ENCODE data around the gene HCN4. TPM values are rescaled to one million over a fixed set of nuclear protein-coding genes. Genes with fewer than 3 reads are reported as not detected.

HCN4 gene
- total RNA-seq, 2 donors from 2014 or later, result not detected

GRCh38 chr15:73322665-73323373 is 45.9 kb downstream of the HCN4 start:
- Histone ChIP-seq H3K4me3 (no peak overlapping the region), H3K27me3 (replicated peaks; ENCODE audit: insufficient read depth) (no peaks in the 10 kb centered on the region), H3K9me3 (no peaks in the 10 kb centered on the region), H3K4me1 (ENCODE audit: control insufficient read depth in 1 of 2, low read depth in 2 of 2) (no peaks in the 10 kb centered on the region), H3K36me3 (no peaks in the 10 kb centered on the region), H3K27ac (no peak overlapping the region)
- no peak for TF ChIP-seq CTCF (IDR thresholded peaks at IDR 0.05)
- no peak for DNase-seq (ENCODE audit: low spot score)
- ATAC-seq (ENCODE audit: insufficient number of reproducible peaks, low FRiP score, low read depth), result no peak

- no peak for ATAC-seq (ENCODE audit: insufficient number of reproducible peaks, low FRiP score, low read depth)
- Histone ChIP-seq H3K27me3 (replicated peaks; ENCODE audit: insufficient read depth) (no peaks in the 10 kb centered on the region), H3K36me3 (no peaks in the 10 kb centered on the region), H3K4me1 (ENCODE audit: control insufficient read depth in 1 of 2, low read depth in 2 of 2) (no peaks in the 10 kb centered on the region), H3K27ac (no peak overlapping the region), H3K4me3 (no peak overlapping the region), H3K9me3 (no peaks in the 10 kb centered on the region)
- DNase-seq (ENCODE audit: low spot score), result no peak
- no peak for TF ChIP-seq CTCF (IDR thresholded peaks at IDR 0.05)
Measured at GRCh38 chr15:73321496-73322450, 47.0 kb downstream of the HCN4 start.

- Histone ChIP-seq H3K9me3 (no peaks in the 10 kb centered on the region), H3K27ac (no peak overlapping the region), H3K4me3 (no peak overlapping the region), H3K36me3 (no peaks in the 10 kb centered on the region), H3K4me1 (ENCODE audit: control insufficient read depth in 1 of 2, low read depth in 2 of 2) (no peaks in the 10 kb centered on the region), H3K27me3 (replicated peaks; ENCODE audit: insufficient read depth) (no peaks in the 10 kb centered on the region)
- no peak for DNase-seq (ENCODE audit: low spot score)
- no peak for TF ChIP-seq CTCF (IDR thresholded peaks at IDR 0.05)
- ATAC-seq (ENCODE audit: insufficient number of reproducible peaks, low FRiP score, low read depth), result no peak
Measured at GRCh38 chr15:73320619-73321180, 48.1 kb downstream of the HCN4 start.

GRCh38 chr15:73319460-73320245 is 49.1 kb downstream of the HCN4 start:
- H3K9me3 ChIP-seq, result no peaks in the 10 kb centered on the region

More at GRCh38 chr15:73319460-73320245, 49.1 kb downstream of the HCN4 start:
- TF ChIP-seq CTCF (IDR thresholded peaks at IDR 0.05), result no peak
- Histone ChIP-seq H3K4me1 (ENCODE audit: control insufficient read depth in 1 of 2, low read depth in 2 of 2) (no peaks in the 10 kb centered on the region), H3K36me3 (no peaks in the 10 kb centered on the region), H3K4me3 (no peak overlapping the region), H3K27ac (no peak overlapping the region), H3K27me3 (replicated peaks; ENCODE audit: insufficient read depth) (no peaks in the 10 kb centered on the region)
- DNase-seq (ENCODE audit: low spot score), result no peak
- no peak for ATAC-seq (ENCODE audit: insufficient number of reproducible peaks, low FRiP score, low read depth)
